ENCODE data around the gene ADAMTS8.

- TF ChIP-seq POLR2A (IDR thresholded peaks at IDR 0.05): no peak
- no peak for TF ChIP-seq CTCF (IDR thresholded peaks at IDR 0.05)
Observed at GRCh38 chr11:130477586-130478203, 49.3 kb upstream of the ADAMTS8 start.
